Measurements from ENCODE around the gene ACP2.

ACP2 gene

GRCh38 chr11:47248664-47249377 is at the start of gene ACP2:
ACP2 (minus strand) TSS chr11:47248814; CDS start chr11:47248789, 25 bp downstream.
- peak; percentile 77 for DNase-seq

GRCh38 chr11:47296045-47296444 is 47.4 kb upstream of the ACP2 start:
- no peak for DNase-seq

- DNase-seq = no peak
Observed at GRCh38 chr11:47295385-47295784, 46.8 kb upstream of the ACP2 start.

GRCh38 chr11:47289856-47290255 is 41.2 kb upstream of the ACP2 start:
- DNase-seq = no peak

GRCh38 chr11:47288066-47288465 is 39.5 kb upstream of the ACP2 start:
- DNase-seq = no peak

- DNase-seq = no peak
Observed at GRCh38 chr11:47285969-47286770, 37.6 kb upstream of the ACP2 start.

- DNase-seq = no peak
Observed at GRCh38 chr11:47284151-47284550, 35.5 kb upstream of the ACP2 start.

- no peak for DNase-seq
Observed at GRCh38 chr11:47282462-47282861, 33.8 kb upstream of the ACP2 start.

- no peak for DNase-seq
Observed at GRCh38 chr11:47280860-47281259, 32.2 kb upstream of the ACP2 start.

- no peak for DNase-seq
Observed at GRCh38 chr11:47280099-47280498, 31.5 kb upstream of the ACP2 start.

- DNase-seq = no peak
Observed at GRCh38 chr11:47278769-47279168, 30.2 kb upstream of the ACP2 start.

GRCh38 chr11:47278058-47278457 is 29.4 kb upstream of the ACP2 start:
- no peak for DNase-seq

GRCh38 chr11:47276923-47277322 is 28.3 kb upstream of the ACP2 start:
- no peak for DNase-seq

- DNase-seq = no peak
Observed at GRCh38 chr11:47274495-47275235, 26.1 kb upstream of the ACP2 start.

- DNase-seq = no peak
Observed at GRCh38 chr11:47272706-47273105, 24.1 kb upstream of the ACP2 start.

GRCh38 chr11:47271961-47272661 is 23.5 kb upstream of the ACP2 start:
- DNase-seq = no peak

GRCh38 chr11:47271328-47271727 is 22.7 kb upstream of the ACP2 start:
- DNase-seq = no peak

GRCh38 chr11:47270331-47271271 is 22.0 kb upstream of the ACP2 start:
- peak; percentile 23 for DNase-seq

- DNase-seq = peak; percentile 71
Observed at GRCh38 chr11:47269829-47270305, 21.3 kb upstream of the ACP2 start, which contains the start of gene MADD. MADD (plus strand) TSS chr11:47270133.

- peak; percentile 79 for DNase-seq
Observed at GRCh38 chr11:47269002-47269828, 20.6 kb upstream of the ACP2 start.
